NB4 (cell line): ENCODE data around the gene MAPK6.

Experiments used
- CTCF ChIP-seq: IDR thresholded peaks from one replicate; pipeline ENCODE4 v1.5.1; 2012; ENCODE audit warnings: low read depth, low read length
- MYC ChIP-seq: IDR thresholded peaks from 2 replicates; pipeline ENCODE4 v1.6.1; 2011; ENCODE audit warnings: low read depth, low read length
- POLR2A ChIP-seq: IDR thresholded peaks from 2 replicates; pipeline ENCODE4 v1.6.1; 2011; ENCODE audit warnings: mild to moderate bottlenecking; ENCODE audit not compliant: insufficient read length; ENCODE audit errors: extremely low read depth
- TF ChIP-seq, protein P1 (sequence below): IDR thresholded peaks from 2 replicates; pipeline ENCODE4 v1.6.1; 2011; ENCODE audit warnings: low read depth, low read length

GRCh38 chr15:52018244-52018643, 775 bp upstream of the MAPK6 start:
- TF ChIP-seq CTCF (no peak), POLR2A (no peak), MYC (no peak)
- TF ChIP-seq, protein P1, sequence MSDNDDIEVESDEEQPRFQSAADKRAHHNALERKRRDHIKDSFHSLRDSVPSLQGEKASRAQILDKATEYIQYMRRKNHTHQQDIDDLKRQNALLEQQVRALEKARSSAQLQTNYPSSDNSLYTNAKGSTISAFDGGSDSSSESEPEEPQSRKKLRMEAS = no peak
